Nephron (organoid): ENCODE data around the gene ARHGEF18.
"Not testable (repeated sequence)": the region's sequence is repeated elsewhere in the genome, so short reads cannot be mapped to it uniquely, and the experiment has no call there.

Experiments
- H3K27ac Mint-ChIP-seq, 3 experiments: 2 replicates each; pipeline ENCODE4 v1.8.0; 2020; ENCODE audit warnings: mixed read lengths in 3 of 3, mild to moderate bottlenecking in 2 of 3, moderate library complexity in 1 of 3
- H3K27me3 Mint-ChIP-seq: 2 replicates; pipeline ENCODE4 v1.8.0; 2021; ENCODE audit warnings: low read depth, mild to moderate bottlenecking, moderate library complexity, mixed read lengths
- H3K36me3 Mint-ChIP-seq: 2 replicates; pipeline ENCODE4 v1.8.0; 2020; ENCODE audit warnings: low read depth, mixed read lengths
- H3K4me1 Mint-ChIP-seq: 2 replicates; pipeline ENCODE4 v1.8.0; 2020; ENCODE audit warnings: mixed read lengths
- H3K4me3 Mint-ChIP-seq, 3 experiments: 2 replicates each; pipeline ENCODE4 v1.8.0; 2020; ENCODE audit warnings: mild to moderate bottlenecking in 3 of 3, mixed read lengths in 3 of 3, moderate library complexity in 2 of 3
- H3K9me3 Mint-ChIP-seq: 2 replicates; pipeline ENCODE4 v1.8.0; 2020; ENCODE audit warnings: mixed read lengths
- CTCF ChIP-seq, 3 experiments: fragments of 200-600 bp; sonication (generic); IDR thresholded peaks; one replicate each; pipeline ENCODE4 v1.5.0; 2021; ENCODE audit warnings: antibody characterized with exemption in 3 of 3; ENCODE audit not compliant: unreplicated experiment in 3 of 3

Gene ARHGEF18

GRCh38 chr19:7348587-7349230 is at the start of gene ARHGEF18:
TSS of gene ARHGEF18 (plus strand) at chr19:7348937. CDS start at chr19:7362891, 13,954 bp downstream.
- no peak within 1 kb of the TSS for H3K4me3 Mint-ChIP-seq
- TF ChIP-seq CTCF (IDR thresholded peaks at IDR 0.05; ENCODE audit: unreplicated experiment in 3 of 3), result no peak
- H3K27me3 Mint-ChIP-seq, result peaks cover 7% of the 10 kb centered on the region
- no peaks in the 10 kb centered on the region for H3K4me1 Mint-ChIP-seq
- H3K9me3 Mint-ChIP-seq, result peaks cover 13% of the 10 kb centered on the region
- no peak within 1 kb of the TSS for H3K27ac Mint-ChIP-seq
- no peaks in the 10 kb centered on the region for H3K36me3 Mint-ChIP-seq

GRCh38 chr19:7301525-7301924 is 47.2 kb upstream of the ARHGEF18 start:
- Mint-ChIP-seq H3K36me3 (no peaks in the 10 kb centered on the region), H3K4me1 (no peaks in the 10 kb centered on the region), H3K27me3 (peaks cover 33% of the 10 kb centered on the region), H3K27ac (no peak overlapping the region), H3K9me3 (no peaks in the 10 kb centered on the region), H3K4me3 (no peak overlapping the region)
- no peak for TF ChIP-seq CTCF (IDR thresholded peaks at IDR 0.05; ENCODE audit: unreplicated experiment in 3 of 3)

- no peak for TF ChIP-seq CTCF (IDR thresholded peaks at IDR 0.05; ENCODE audit: unreplicated experiment in 3 of 3)
- H3K27me3 Mint-ChIP-seq, result peaks cover 22% of the 10 kb centered on the region
- H3K9me3 Mint-ChIP-seq, result no peaks in the 10 kb centered on the region
- H3K4me3 Mint-ChIP-seq, result no peak overlapping the region
- H3K36me3 Mint-ChIP-seq, result no peaks in the 10 kb centered on the region
- no peaks in the 10 kb centered on the region for H3K4me1 Mint-ChIP-seq
- no peak overlapping the region for H3K27ac Mint-ChIP-seq
Observed at GRCh38 chr19:7303470-7303869, 45.3 kb upstream of the ARHGEF18 start.

GRCh38 chr19:7304200-7304599 is 44.5 kb upstream of the ARHGEF18 start:
- Mint-ChIP-seq H3K36me3 (no peaks in the 10 kb centered on the region), H3K27ac (no peak overlapping the region), H3K4me1 (no peaks in the 10 kb centered on the region), H3K9me3 (no peaks in the 10 kb centered on the region), H3K4me3 (no peak overlapping the region), H3K27me3 (peaks cover 22% of the 10 kb centered on the region)
- no peak for TF ChIP-seq CTCF (IDR thresholded peaks at IDR 0.05; ENCODE audit: unreplicated experiment in 3 of 3)

GRCh38 chr19:7307590-7308218 is 41.0 kb upstream of the ARHGEF18 start:
- no peak overlapping the region for H3K4me3 Mint-ChIP-seq
- no peaks in the 10 kb centered on the region for H3K4me1 Mint-ChIP-seq

GRCh38 chr19:7308327-7308726 is 40.4 kb upstream of the ARHGEF18 start:
- H3K27ac Mint-ChIP-seq, H3K9me3 Mint-ChIP-seq, H3K4me3 Mint-ChIP-seq, H3K36me3 Mint-ChIP-seq, H3K4me1 Mint-ChIP-seq: not testable (repeated sequence)
- H3K27me3 Mint-ChIP-seq, result peaks cover 15% of the 10 kb centered on the region

More at GRCh38 chr19:7307590-7308218, 41.0 kb upstream of the ARHGEF18 start:
- Mint-ChIP-seq H3K9me3 (no peaks in the 10 kb centered on the region), H3K36me3 (no peaks in the 10 kb centered on the region), H3K27me3 (peaks cover 15% of the 10 kb centered on the region), H3K27ac (no peak overlapping the region)
- no peak for TF ChIP-seq CTCF (IDR thresholded peaks at IDR 0.05; ENCODE audit: unreplicated experiment in 3 of 3)
